Activated CD4-positive, CD25-positive, alpha-beta regulatory T cell treated with anti-CD3 and anti-CD28 coated beads, Interleukin-2, amount 50 U/mL, for 24 hours (primary cell): ENCODE data around the gene PRH2.

Experiments
- ATAC-seq, 2 donors: fragments of 150-1000 bp; cut with Tn5 transposase; one replicate each; pipeline ENCODE4 v1.10.0; 2021; ENCODE audit warnings: mild to moderate bottlenecking in 1 of 2, moderate library complexity in 1 of 2

PRH2 gene

GRCh38 chr12:10965476-10965875 lies 36.4 kb downstream of the PRH2 start:
- no peak for ATAC-seq

GRCh38 chr12:10966314-10966713 lies 37.3 kb downstream of the PRH2 start:
- ATAC-seq = no peak

- no peak for ATAC-seq
Measured at GRCh38 chr12:10967409-10967808, 38.4 kb downstream of the PRH2 start.

- no peak for ATAC-seq
Measured at GRCh38 chr12:10968765-10969456, 39.9 kb downstream of the PRH2 start.

- ATAC-seq = no peak
Measured at GRCh38 chr12:10974965-10975364, 45.9 kb downstream of the PRH2 start.

GRCh38 chr12:10982244-10982643 lies 53.2 kb downstream of the PRH2 start:
- ATAC-seq = peak; percentile 75 to 88
